GM18909 (cell line): ENCODE data around the gene PRMT7.

Experiments
- ATAC-seq: cut with Tn5 transposase; IDR thresholded peaks from one replicate; pipeline ENCODE4 v1.9.1; 2021; ENCODE audit warnings: mild to moderate bottlenecking; ENCODE audit not compliant: unreplicated experiment, poor library complexity

Gene PRMT7

GRCh38 chr16:68300734-68301459 lies 9.9 kb upstream of the PRMT7 start:
- no peak for ATAC-seq

GRCh38 chr16:68306633-68307032 lies 4.2 kb upstream of the PRMT7 start:
- no peak for ATAC-seq

DNA sequence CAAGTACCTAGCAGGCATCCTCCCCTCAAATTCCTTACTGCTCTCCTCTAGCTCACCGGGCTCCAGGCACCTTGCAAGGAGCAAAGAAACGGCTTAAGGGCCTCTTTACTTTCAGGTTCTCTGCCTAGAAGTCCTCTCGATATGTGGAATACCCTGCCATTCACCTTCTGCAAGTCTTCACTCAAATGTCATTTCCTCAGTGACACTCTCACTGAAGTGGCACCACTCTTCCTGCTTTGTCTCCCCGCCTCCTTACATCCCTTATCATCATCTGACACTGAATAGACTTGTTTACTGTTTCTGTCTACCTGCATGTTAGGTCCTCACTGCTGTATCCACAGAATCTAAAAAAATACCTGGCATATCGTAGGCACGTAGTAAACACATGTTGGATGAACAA lies 1.0 kb upstream of the PRMT7 start:
- no peak for ATAC-seq

DNA sequence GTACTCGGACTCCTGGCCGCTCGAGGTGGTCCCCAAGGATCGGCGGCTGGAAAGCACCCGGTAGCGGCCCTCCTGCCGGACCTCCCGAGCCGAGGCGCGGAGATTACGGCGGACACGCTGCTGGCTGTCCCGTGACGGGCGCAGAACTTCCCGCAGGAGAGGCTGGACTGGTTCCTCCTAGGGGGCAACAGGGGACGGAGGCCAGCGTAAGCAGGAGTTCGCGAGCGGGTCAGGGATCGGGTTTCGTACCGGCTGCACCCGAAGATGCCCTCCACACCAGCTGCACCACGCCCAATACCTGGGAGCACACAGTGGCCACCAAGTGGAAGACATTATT lies 414 bp upstream of the PRMT7 start:
- ATAC-seq: no peak

DNA sequence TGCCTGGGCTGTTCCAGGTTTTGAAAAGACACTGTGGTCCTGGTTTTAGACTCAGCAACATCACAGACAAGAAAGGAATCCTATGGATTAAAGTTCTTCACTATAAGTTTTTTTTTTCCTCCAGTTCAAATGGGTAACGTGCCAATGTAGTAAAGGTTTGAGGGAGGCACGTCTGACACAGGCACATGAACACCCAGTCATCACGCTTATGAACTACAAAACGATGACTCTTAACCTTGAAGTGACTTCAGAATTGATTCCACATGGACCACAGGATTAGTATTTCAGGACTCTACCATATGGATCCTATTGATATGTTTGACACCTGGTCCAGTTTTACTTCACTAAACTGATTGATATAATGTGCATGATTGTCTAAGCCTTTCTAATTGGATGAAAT lies 2.3 kb downstream of the PRMT7 start:
- ATAC-seq: no peak

DNA sequence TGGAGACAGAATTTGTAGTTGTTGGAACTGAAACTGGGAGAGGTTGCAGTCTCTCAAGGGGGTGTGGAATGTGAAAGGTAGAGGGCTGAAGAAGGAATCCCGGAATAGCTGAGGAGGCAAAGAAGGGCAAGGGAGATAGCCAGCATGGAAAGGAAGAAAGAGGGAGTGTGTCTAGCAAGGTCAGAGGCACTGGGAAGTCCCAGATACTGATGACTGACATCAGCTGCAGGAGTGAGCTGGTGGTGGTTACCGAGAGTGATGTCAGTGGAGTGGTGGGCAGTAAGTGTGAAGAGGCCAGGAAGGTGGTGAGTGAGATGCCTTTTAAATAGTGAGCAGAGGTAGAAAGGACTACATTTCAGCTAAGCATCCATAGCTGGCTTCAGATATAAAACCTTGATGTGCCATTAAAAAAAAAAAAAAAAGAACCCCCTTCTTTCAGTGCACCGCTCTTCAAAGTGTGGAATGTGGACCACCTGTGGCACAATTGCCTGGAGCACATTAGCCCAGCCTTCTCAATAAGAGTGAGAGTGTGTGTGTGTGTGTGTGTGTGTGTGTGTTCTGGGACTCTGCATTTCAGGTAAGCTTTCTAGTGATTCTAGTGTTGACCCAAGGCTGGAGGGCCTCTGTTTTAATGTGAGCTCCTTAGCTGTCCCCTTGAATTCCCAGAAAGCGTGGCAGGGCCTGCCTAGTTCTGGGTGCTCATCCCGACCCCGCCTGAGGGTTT lies 8.5 kb downstream of the PRMT7 start:
- peak; percentile 44 for ATAC-seq

DNA sequence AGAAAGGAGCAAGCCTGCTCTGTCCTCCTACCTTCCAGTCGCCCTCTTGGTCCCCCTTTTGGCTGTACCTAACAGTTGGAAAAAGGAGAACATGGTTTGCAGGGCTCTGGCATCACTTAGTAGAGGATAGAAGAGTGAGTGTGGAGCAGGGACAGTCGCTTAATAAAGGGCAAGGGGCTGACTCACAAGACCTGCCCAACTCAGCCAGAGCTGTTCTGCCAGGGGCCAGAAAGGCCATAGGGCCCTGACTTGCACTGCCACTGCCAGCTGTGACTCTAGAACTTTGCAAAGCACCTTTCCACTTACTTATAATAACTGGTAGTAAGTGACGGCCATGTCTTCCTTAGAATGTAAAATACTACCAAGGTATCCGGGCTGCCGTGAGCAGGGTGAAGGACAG lies 13.5 kb downstream of the PRMT7 start:
- ATAC-seq: no peak

DNA sequence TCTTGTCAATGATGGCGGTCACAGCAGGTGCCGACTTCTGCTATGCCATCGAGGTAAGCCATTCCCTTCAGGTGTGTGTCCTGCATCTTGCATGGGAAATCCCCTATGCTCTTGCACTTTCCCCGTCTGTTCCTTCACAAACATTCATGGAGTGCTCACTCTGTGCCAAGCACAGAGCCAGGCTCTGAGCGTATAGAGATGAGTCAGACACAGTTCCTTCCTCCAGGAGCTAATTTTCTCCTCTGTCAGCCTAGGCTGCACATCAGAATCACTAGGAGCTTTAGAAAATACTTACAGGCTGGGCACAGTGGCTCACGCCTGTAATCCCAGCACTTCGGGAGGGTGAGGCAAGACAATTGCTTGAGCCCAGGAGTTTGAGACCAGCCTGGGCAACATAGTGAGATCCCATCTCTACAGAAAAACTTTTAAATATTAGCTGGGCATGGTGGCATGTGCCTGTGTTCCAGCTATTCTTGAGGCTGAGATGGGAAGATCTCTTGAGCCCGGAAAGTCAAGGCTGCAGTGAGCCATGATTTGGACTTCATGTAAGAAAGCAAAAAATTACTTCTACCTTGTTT lies 14.1 kb downstream of the PRMT7 start:
- ATAC-seq: no peak

DNA sequence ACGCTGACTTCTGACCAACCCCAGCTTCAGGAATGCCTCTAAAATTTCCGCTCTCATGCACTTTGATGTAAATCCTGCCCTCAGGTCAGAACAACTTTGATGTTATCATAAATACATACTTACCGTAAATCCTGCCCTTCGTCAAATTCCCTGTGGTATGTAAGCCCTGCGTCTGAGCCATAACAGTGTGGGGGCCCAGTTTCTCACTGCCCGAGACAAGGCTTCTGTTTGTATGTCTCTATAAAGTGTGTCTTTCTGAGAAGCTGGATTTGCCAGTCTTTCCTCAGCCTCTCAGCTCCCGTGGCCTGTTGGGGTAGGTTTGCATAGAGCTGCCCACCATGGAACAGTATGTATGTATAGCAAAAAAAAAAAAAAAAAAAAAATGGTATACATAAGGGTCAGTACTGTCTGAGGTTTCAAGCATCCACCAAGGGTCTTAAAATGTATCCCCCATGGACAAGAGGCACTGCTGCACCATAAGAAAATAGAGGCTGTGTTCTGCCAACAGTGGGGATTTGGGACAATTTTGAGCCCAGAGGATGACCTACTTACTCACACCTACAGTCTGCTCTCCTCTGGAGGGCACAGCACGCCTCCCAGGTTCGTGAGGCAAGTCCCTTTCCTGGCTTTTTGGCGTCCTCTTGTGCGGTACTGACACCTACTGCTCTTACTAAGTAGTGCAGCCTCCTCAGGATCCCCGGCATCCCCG lies 17.5 kb downstream of the PRMT7 start:
- ATAC-seq: peak; percentile 77

DNA sequence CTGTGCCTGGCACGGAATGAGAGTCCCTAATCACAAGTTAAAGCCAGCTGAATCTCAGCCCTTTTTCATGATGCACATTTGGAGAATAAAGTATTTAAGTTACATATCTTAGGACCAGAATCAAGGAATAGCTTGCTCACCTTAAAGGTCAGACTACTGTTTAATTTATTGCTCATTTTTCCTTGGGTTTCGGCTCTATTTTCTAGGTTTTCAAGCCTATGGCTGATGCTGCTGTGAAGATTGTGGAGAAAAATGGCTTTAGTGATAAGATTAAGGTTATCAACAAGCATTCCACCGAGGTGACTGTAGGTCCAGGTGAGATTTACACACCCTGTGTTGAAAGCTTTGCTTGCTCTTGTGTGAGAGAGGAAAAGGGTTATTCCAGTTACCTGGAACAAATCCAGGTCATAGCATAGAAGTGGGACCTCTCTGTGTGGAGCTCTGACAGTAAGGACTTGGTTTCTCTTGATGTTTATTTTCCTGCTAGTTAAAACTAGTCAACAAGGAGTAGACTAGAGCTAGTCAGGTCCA lies 18.1 kb downstream of the PRMT7 start:
- no peak for ATAC-seq

DNA sequence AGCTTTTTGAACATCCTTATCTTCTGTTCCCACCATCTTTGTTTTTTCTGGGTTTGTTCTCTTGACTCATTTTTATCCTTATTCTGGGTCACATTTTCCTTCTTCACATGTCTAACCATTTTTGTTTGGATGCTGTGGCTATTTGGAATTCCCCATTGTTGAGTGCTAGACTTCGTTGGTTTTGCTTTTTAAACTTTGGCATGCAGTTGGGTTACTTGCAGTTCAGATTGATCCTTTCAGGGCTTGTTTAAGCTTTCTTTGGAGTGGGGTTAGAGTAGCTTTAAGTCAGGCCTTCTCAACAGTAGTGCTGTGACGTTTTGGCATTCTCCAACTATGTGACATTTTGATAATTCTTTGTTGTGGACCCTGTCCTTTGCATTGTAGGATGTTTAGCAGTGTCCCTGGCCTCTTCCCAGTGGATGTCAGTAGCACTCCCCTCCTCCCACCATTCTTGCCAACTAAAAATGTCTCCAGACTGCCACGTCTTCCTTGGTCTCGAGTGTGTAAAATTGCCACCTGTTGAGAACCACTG lies 21.1 kb downstream of the PRMT7 start:
- ATAC-seq: no peak

GRCh38 chr16:68332411-68333121 lies 21.7 kb downstream of the PRMT7 start:
- no peak for ATAC-seq

GRCh38 chr16:68335175-68335574 lies 24.4 kb downstream of the PRMT7 start:
- ATAC-seq: no peak

GRCh38 chr16:68338326-68339119 lies 27.7 kb downstream of the PRMT7 start:
- ATAC-seq: no peak

DNA sequence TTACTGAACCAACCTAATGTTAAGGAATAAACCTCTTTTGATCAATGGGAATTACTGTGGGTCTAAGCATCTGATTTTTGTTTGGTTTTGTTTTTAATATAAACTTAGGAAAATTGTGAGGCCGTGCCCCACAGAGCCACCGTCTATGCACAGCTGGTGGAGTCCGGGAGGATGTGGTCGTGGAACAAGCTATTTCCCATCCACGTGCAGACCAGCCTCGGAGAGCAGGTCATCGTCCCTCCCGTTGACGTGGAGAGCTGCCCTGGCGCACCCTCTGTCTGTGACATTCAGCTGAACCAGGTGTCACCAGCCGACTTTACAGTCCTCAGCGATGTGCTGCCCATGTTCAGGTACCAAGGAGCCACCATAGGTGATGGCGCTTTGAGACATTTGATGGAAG lies 28.4 kb downstream of the PRMT7 start:
- no peak for ATAC-seq

GRCh38 chr16:68342620-68343019 lies 31.8 kb downstream of the PRMT7 start:
- no peak for ATAC-seq

DNA sequence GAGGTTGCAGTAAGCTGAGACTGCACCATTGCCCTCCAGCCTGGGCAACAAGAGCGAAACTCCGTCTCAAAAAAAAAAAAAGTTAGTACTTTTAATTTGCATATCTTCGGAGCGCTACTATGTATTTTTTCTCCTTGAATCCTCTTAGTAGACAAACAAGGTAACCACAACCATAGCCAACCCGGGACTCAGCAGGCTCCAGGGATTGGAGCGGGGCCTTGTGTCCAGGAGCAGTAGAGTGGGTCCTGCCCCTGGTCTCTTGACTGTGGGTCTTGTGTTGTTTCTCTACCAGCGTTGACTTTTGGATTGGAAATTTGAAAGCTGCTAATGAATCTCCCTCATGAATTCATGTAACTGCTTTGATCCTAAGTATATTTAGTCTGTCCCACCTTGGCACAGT lies 32.3 kb downstream of the PRMT7 start:
- ATAC-seq: no peak

GRCh38 chr16:68344252-68344651 lies 33.4 kb downstream of the PRMT7 start:
- ATAC-seq: no peak

GRCh38 chr16:68345351-68345810 lies 34.6 kb downstream of the PRMT7 start:
- ATAC-seq: no peak
